ENCODE measurements around the gene CSH1.
"Not testable (repeated sequence)": the region's sequence is repeated elsewhere in the genome, so short reads cannot be mapped to it uniquely, and the experiment has no call there.

Gene CSH1

GRCh38 chr17:63909586-63909985, 13.2 kb upstream of the CSH1 start:
- in situ Hi-C loops (cut with MboI; ENCODE audit: low sequenced_read_pairs) = loop anchor here (25.0 kb wide), 1 partner anchor 378 kb away; no protein-coding TSS in a partner anchor

DNA sequence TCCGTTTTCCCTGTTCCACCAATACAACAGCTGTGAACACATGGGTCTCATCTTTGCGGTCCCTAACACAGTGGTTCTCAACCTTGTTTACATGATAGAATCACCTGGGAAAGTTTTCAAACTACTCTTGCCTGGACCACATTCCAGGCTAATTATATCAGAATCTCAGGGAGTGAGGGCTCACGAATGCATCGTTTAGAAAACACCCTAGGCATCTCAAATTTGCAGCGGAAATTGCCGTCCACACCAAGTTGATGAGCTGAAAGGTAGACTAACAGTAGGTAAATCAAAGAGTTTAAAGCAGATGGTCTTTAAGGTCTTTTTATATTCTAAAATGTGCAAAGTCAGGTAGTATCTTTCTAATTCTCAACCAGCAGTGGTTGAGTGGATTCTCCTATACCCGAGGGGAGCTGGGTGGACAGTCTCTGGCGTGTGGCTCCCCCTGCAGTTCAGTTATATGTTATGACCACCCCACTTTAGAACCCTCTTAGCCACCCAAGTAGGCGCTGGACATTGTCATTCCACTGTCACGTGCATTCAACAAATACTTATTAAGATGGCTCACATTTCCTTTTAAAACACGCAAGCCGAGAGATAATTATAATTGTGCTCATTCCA, 10.9 kb upstream of the CSH1 start:
- in situ Hi-C loops (cut with MboI; ENCODE audit: low sequenced_read_pairs) = loop anchor here (25.0 kb wide), 1 partner anchor 380 kb away; no protein-coding TSS in a partner anchor

- in situ Hi-C loops (cut with MboI; ENCODE audit: low sequenced_read_pairs) = loop anchor here (25.0 kb wide), 1 partner anchor 383 kb away; no protein-coding TSS in a partner anchor
Observed at GRCh38 chr17:63904796-63905195, 8.4 kb upstream of the CSH1 start.

GRCh38 chr17:63903787-63904201, 7.4 kb upstream of the CSH1 start:
- in situ Hi-C loops (cut with MboI; ENCODE audit: low sequenced_read_pairs) = loop anchor here (25.0 kb wide), 1 partner anchor 384 kb away; no protein-coding TSS in a partner anchor

GRCh38 chr17:63901971-63902370, 5.6 kb upstream of the CSH1 start:
- in situ Hi-C loops (cut with MboI; ENCODE audit: low sequenced_read_pairs) = loop anchor here (25.0 kb wide), 1 partner anchor 385 kb away; no protein-coding TSS in a partner anchor

- in situ Hi-C loops (cut with MboI; ENCODE audit: low sequenced_read_pairs) = not testable (repeated sequence)
Observed at GRCh38 chr17:63898899-63899798, 2.8 kb upstream of the CSH1 start.

DNA sequence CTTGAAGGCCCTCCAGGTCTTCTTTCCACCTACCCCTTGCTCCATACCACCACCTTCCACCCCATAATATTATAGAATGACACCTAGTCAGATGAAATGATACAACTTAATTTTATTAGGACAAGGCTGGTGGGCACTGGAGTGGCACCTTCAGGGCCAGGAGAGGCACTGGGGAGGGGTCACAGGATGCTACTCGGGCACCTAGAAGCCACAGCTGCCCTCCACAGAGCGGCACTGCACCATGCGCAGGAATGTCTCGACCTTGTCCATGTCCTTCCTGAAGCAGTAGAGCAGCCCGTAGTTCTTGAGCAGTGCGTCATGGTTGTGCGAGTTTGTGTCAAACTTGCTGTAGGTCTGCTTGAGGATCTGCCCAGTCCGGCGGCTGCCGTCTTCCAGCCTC, 1.6 kb downstream of the CSH1 start:
- in situ Hi-C loops (cut with MboI; ENCODE audit: low sequenced_read_pairs) = not testable (repeated sequence)

GRCh38 chr17:63894021-63894420, 2.4 kb downstream of the CSH1 start:
- in situ Hi-C loops (cut with MboI; ENCODE audit: low sequenced_read_pairs) = not testable (repeated sequence)

- in situ Hi-C loops (cut with MboI; ENCODE audit: low sequenced_read_pairs) = not testable (repeated sequence)
Observed at GRCh38 chr17:63892316-63893037, 3.9 kb downstream of the CSH1 start.

DNA sequence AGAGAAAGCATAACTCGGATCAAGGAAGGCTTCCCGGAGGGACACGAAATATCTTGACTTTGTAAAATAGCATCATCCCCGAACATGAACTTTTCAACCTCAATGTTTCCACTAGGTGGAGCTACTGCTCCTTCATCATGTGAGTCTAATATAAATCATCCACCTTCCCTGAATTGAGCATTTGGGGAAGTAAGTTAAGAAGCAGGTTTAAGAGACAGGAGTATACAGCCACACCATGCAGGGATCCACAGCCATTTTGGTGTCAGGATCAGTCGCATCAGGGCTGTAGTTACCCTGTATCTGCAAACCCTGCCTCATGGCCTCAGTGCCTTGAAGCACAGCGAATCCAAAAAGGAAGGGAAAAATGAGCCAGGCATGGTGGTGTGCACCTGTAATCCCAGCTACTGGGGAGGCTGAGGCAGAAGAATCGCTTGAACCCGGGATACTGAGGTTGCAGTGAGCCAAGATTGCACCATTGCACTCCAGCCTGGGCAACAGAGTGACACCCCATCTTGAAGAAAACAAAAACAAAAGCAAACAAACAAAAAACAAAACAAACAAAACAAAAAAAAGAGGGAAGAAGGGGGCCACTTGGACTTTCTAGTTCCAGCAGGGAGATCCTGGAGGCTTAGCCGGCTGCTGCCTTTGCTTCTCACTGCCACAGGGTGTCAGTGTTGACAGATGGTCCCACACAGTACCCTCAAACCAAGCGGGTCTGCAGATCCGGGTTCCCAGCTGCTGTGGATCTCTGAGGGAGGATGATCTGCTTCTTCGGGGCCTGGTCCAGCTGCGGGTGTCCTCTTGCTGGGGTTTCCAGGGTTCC, 7.1 kb downstream of the CSH1 start:
- in situ Hi-C loops (cut with MboI; ENCODE audit: low sequenced_read_pairs) = not testable (repeated sequence)

GRCh38 chr17:63885119-63885518, 11.3 kb downstream of the CSH1 start:
- in situ Hi-C loops (cut with MboI; ENCODE audit: low sequenced_read_pairs) = not testable (repeated sequence)

DNA sequence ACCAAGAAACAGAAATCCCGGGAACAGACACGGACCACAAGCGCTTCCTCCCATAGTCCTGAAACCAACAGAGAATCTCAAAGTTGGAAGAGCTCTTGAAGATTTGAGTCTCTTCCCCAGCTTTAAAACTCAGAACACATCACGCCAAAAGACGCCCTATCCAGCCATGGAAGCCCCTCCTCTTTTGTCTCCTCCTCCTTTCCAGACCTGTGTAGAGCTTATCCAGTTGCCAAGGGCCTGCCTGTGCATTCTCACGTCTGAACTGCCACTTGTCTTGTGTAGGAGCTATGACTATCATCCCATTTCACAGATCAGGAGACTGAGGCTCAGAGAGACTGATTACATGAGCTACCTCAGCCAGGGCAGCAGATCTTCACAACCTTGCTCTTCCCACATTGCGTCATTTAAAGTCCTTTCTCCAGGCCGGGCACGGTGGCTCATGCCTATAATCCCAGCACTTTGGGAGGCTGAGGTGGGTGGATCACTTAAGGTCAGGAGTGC, 13.7 kb downstream of the CSH1 start:
- in situ Hi-C loops (cut with MboI; ENCODE audit: low sequenced_read_pairs) = not testable (repeated sequence)

DNA sequence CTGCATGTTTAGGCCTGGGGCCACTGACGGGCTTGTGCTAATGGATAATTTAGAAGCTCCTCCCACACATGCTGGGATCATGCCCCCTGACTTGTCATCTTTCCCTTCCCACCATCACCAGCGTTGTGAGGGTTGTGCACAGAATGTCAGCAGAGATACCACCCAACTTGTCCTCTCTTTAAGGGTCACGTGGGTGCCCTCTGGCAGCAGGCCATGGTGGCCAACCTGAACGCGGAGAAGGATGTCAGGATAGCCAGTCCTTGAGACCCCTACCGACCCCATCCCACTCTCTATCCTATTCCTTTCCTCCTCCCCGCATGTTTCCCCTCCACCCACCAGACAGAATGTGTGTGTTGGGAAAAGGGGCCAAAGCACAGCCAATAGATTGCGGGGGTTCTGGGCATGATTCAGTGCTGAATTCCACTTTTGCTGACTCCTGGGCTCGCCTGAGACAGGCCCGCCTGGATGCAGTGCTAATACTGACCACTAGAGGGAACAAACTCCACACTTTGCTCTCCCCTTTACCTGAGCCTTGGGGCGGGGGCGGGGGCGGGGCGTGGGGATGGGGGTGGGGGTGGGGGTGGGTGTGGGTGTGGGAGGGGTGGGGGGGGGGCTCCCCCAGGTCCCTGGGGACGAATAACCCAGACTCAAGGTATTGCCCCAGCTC, 14.3 kb downstream of the CSH1 start, which contains the start of gene GH2:
TSS of gene GH2 (minus strand) at position 10 of the 667 bp plus-strand sequence. CDS start 143 bp downstream, outside the sequence.
- in situ Hi-C loops (cut with MboI; ENCODE audit: low sequenced_read_pairs) = no loop called here

GRCh38 chr17:63881337-63881736, 15.0 kb downstream of the CSH1 start:
- in situ Hi-C loops (cut with MboI; ENCODE audit: low sequenced_read_pairs) = not testable (repeated sequence)

GRCh38 chr17:63880706-63881105, 15.7 kb downstream of the CSH1 start:
- in situ Hi-C loops (cut with MboI; ENCODE audit: low sequenced_read_pairs) = no loop called here

- in situ Hi-C loops (cut with MboI; ENCODE audit: low sequenced_read_pairs) = not testable (repeated sequence)
Observed at GRCh38 chr17:63878413-63878812, 18.0 kb downstream of the CSH1 start.

GRCh38 chr17:63874693-63875092, 21.7 kb downstream of the CSH1 start:
- in situ Hi-C loops (cut with MboI; ENCODE audit: low sequenced_read_pairs) = not testable (repeated sequence)

- in situ Hi-C loops (cut with MboI; ENCODE audit: low sequenced_read_pairs) = not testable (repeated sequence)
Observed at GRCh38 chr17:63874061-63874626, 22.2 kb downstream of the CSH1 start.

- in situ Hi-C loops (cut with MboI; ENCODE audit: low sequenced_read_pairs) = not testable (repeated sequence)
Observed at GRCh38 chr17:63873577-63873976, 22.8 kb downstream of the CSH1 start, which contains the start of gene CSH2. Gene CSH2, minus strand, starts transcription at chr17:63873677. Its CDS starts 63 bp downstream, at chr17:63873614.

Measured in HL-60/S4 treated with retinoic acid at 250 ng/mL for 4 days and 3 days (cell line).